Neural progenitor cell (in vitro differentiated cells): ENCODE results near the gene CHI3L1. TPM values are rescaled to one million over a fixed set of nuclear protein-coding genes. Genes with fewer than 3 reads are reported as not detected.
A peak's percentile ranks its signal among the peaks of the same experiment; 100 is the strongest.

Source experiments
- DNase-seq: peaks from one replicate; pipeline ENCODE4 v3.0.0-alpha.2; 2016; ENCODE audit warnings: low spot score
- H2AFZ ChIP-seq: fragments of 200-600 bp; sonication (generic); replicated peaks from 2 replicates; pipeline ENCODE4 v1.6.1; 2016; ENCODE audit warnings: antibody characterized with exemption
- H3F3A ChIP-seq: fragments of 200-600 bp; sonication (generic); 2 replicates; pipeline ENCODE4 v1.6.1; 2016; ENCODE audit warnings: antibody characterized with exemption, low read depth
- H3K27ac ChIP-seq: fragments of 200-600 bp; sonication (generic); 2 replicates; pipeline ENCODE4 v1.5.1; 2016; ENCODE audit warnings: mild to moderate bottlenecking
- H3K27me3 ChIP-seq: fragments of 200-600 bp; sonication (generic); 2 replicates; pipeline ENCODE4 v1.6.1; 2016; ENCODE audit warnings: mild to moderate bottlenecking, moderate library complexity
- H3K36me3 ChIP-seq: fragments of 200-600 bp; sonication (generic); 2 replicates; pipeline ENCODE4 v1.5.1; 2016
- H3K4me1 ChIP-seq: fragments of 200-600 bp; sonication (generic); 2 replicates; pipeline ENCODE4 v1.6.1; 2016; ENCODE audit warnings: mixed run types
- H3K4me2 ChIP-seq: fragments of 200-600 bp; sonication (generic); 2 replicates; pipeline ENCODE4 v1.6.1; 2016
- H3K4me3 ChIP-seq: fragments of 200-600 bp; sonication (generic); 2 replicates; pipeline ENCODE4 v1.5.1; 2016
- H3K79me2 ChIP-seq: fragments of 200-600 bp; sonication (generic); 2 replicates; pipeline ENCODE4 v1.6.1; 2016; ENCODE audit warnings: low read depth
- H3K9ac ChIP-seq: fragments of 200-600 bp; sonication (generic); 2 replicates; pipeline ENCODE4 v1.6.1; 2016
- H3K9me3 ChIP-seq: fragments of 200-600 bp; sonication (generic); 2 replicates; pipeline ENCODE4 v1.5.1; 2016; ENCODE audit warnings: low read depth
- H4K20me1 ChIP-seq: fragments of 200-600 bp; sonication (generic); 2 replicates; pipeline ENCODE4 v1.6.1; 2016; ENCODE audit warnings: low read depth
- H3K27ac Mint-ChIP-seq: 3 replicates; pipeline ENCODE4 v1.8.0; 2021; ENCODE audit warnings: mixed read lengths
- H3K27me3 Mint-ChIP-seq: 2 replicates; pipeline ENCODE4 v1.8.0; 2022; ENCODE audit warnings: low read depth, mild to moderate bottlenecking, inconsistent platforms, moderate library complexity, mixed read lengths; ENCODE audit not compliant: insufficient read depth
- H3K36me3 Mint-ChIP-seq: 3 replicates; pipeline ENCODE4 v1.8.0; 2021; ENCODE audit warnings: mixed read lengths
- H3K4me1 Mint-ChIP-seq: 3 replicates; pipeline ENCODE4 v1.8.0; 2021; ENCODE audit warnings: mixed read lengths
- H3K4me3 Mint-ChIP-seq: 3 replicates; pipeline ENCODE4 v1.8.0; 2021; ENCODE audit warnings: mild to moderate bottlenecking, moderate library complexity, mixed read lengths
- H3K9me3 Mint-ChIP-seq: 3 replicates; pipeline ENCODE4 v1.8.0; 2020; ENCODE audit warnings: mixed read lengths
- CTCF ChIP-seq: fragments of 200-600 bp; sonication (generic); IDR thresholded peaks from 2 replicates; pipeline ENCODE4 v1.5.1; 2017; ENCODE audit warnings: antibody characterized with exemption, mild to moderate bottlenecking
- EZH2 ChIP-seq: fragments of 200-600 bp; sonication (generic); IDR thresholded peaks from 2 replicates; pipeline ENCODE4 v1.6.1; 2017; ENCODE audit warnings: antibody characterized with exemption, mild to moderate bottlenecking, moderate library complexity
- EZH2phosphoT487 ChIP-seq: fragments of 200-600 bp; sonication (generic); IDR thresholded peaks from 2 replicates; pipeline ENCODE4 v1.6.1; 2017; ENCODE audit warnings: antibody characterized with exemption
- total RNA-seq: library from RNA; depleted of rRNA; stranded (reverse); fragments of >200 nt; gene quantifications from 2 replicates; pipeline ENCODE4 v1.2.3, GENCODE V29; 2015; ENCODE audit warnings: low replicate concordance

CHI3L1 gene
- total RNA-seq, 1 donor from 2014 or later: 0.95 TPM

GRCh38 chr1:203142684-203143408 is 43.7 kb downstream of the CHI3L1 start:
- peaks cover 3% of the 10 kb centered on the region for H3K27me3 Mint-ChIP-seq
- Histone ChIP-seq H3K4me1 (peaks cover 11% of the 10 kb centered on the region), H3K9ac (no peak overlapping the region), H2AFZ (no peak overlapping the region), H3K4me3 (no peak overlapping the region), H3K36me3 (no peaks in the 10 kb centered on the region), H3F3A (no peaks in the 10 kb centered on the region), H3K4me2 (no peak overlapping the region), H3K9me3 (no peaks in the 10 kb centered on the region), H3K79me2 (no peaks in the 10 kb centered on the region), H3K27ac (no peak overlapping the region), H3K27me3 (no peaks in the 10 kb centered on the region), H4K20me1 (no peaks in the 10 kb centered on the region)
- TF ChIP-seq CTCF (no peak), EZH2 (no peak), EZH2phosphoT487 (no peak)
- no peak overlapping the region for H3K4me3 Mint-ChIP-seq
- peaks cover 2% of the 10 kb centered on the region for H3K9me3 Mint-ChIP-seq
- peaks cover 3% of the 10 kb centered on the region for H3K36me3 Mint-ChIP-seq
- H3K4me1 Mint-ChIP-seq: peaks cover 44% of the 10 kb centered on the region
- H3K27ac Mint-ChIP-seq: peak overlapping the region; percentile 59
- no peak for DNase-seq

- H3K36me3 Mint-ChIP-seq: peaks cover 3% of the 10 kb centered on the region
- H3K36me3 ChIP-seq: no peaks in the 10 kb centered on the region
- no peaks in the 10 kb centered on the region for H3F3A ChIP-seq
These were observed 44.4 kb downstream of the CHI3L1 start for GRCh38 chr1:203142124-203142523.

GRCh38 chr1:203140743-203141520 is 45.6 kb downstream of the CHI3L1 start:
- H3K9me3 ChIP-seq: no peaks in the 10 kb centered on the region
- peaks cover 30% of the 10 kb centered on the region for H3K4me1 Mint-ChIP-seq
- H3K4me3 ChIP-seq: no peak overlapping the region
- no peak overlapping the region for H3K9ac ChIP-seq
- H3K36me3 Mint-ChIP-seq: peaks cover 3% of the 10 kb centered on the region
- H3K4me3 Mint-ChIP-seq: no peak overlapping the region
- no peaks in the 10 kb centered on the region for H4K20me1 ChIP-seq
- H3K4me2 ChIP-seq: no peak overlapping the region
- H3K27ac ChIP-seq: no peak overlapping the region
- no peak overlapping the region for H3K27ac Mint-ChIP-seq
- TF ChIP-seq CTCF: no peak
- TF ChIP-seq EZH2phosphoT487: no peak
- TF ChIP-seq EZH2: no peak
- H2AFZ ChIP-seq: no peak overlapping the region
- no peak for DNase-seq
- H3K79me2 ChIP-seq: no peaks in the 10 kb centered on the region
- no peaks in the 10 kb centered on the region for H3F3A ChIP-seq
- H3K27me3 ChIP-seq: no peaks in the 10 kb centered on the region
- H3K36me3 ChIP-seq: no peaks in the 10 kb centered on the region
- H3K9me3 Mint-ChIP-seq: peaks cover 2% of the 10 kb centered on the region
- H3K27me3 Mint-ChIP-seq: peaks cover 3% of the 10 kb centered on the region
- H3K4me1 ChIP-seq: peaks cover 5% of the 10 kb centered on the region

More at GRCh38 chr1:203142124-203142523, 44.4 kb downstream of the CHI3L1 start:
- Histone ChIP-seq H3K9ac (no peak overlapping the region), H3K4me2 (no peak overlapping the region), H4K20me1 (no peaks in the 10 kb centered on the region), H2AFZ (no peak overlapping the region), H3K4me1 (peaks cover 5% of the 10 kb centered on the region), H3K4me3 (no peak overlapping the region), H3K27me3 (no peaks in the 10 kb centered on the region), H3K79me2 (no peaks in the 10 kb centered on the region), H3K27ac (no peak overlapping the region), H3K9me3 (no peaks in the 10 kb centered on the region)
- H3K9me3 Mint-ChIP-seq: peaks cover 2% of the 10 kb centered on the region
- TF ChIP-seq EZH2 (no peak), CTCF (no peak), EZH2phosphoT487 (no peak)
- DNase-seq: no peak
- H3K4me3 Mint-ChIP-seq: no peak overlapping the region
- H3K27me3 Mint-ChIP-seq: peaks cover 3% of the 10 kb centered on the region
- H3K27ac Mint-ChIP-seq: no peak overlapping the region
- H3K4me1 Mint-ChIP-seq: peaks cover 37% of the 10 kb centered on the region
